HG03060 (cell line): Measurements from ENCODE around the gene ZNF394.
"Not testable (repeated sequence)": the region's sequence is repeated elsewhere in the genome, so short reads cannot be mapped to it uniquely, and the experiment has no call there.

Source experiments
- ATAC-seq: cut with Tn5 transposase; IDR thresholded peaks from one replicate; pipeline ENCODE4 v1.9.1; 2021; ENCODE audit warnings: low read depth, moderate number of reproducible peaks; ENCODE audit not compliant: unreplicated experiment

Gene ZNF394

GRCh38 chr7:99499721-99500636, at the start of gene ZNF394:
Gene ZNF394, minus strand, starts transcription at chr7:99500281. Its CDS starts 188 bp downstream, at chr7:99500093.
- no peak for ATAC-seq

GRCh38 chr7:99549545-99549944, 49.5 kb upstream of the ZNF394 start:
- not testable (repeated sequence) for ATAC-seq

GRCh38 chr7:99545308-99545707, 45.2 kb upstream of the ZNF394 start:
- ATAC-seq: not testable (repeated sequence)

- ATAC-seq: no peak
Measured at GRCh38 chr7:99543916-99544315, 43.8 kb upstream of the ZNF394 start.

- ATAC-seq: no peak
Measured at GRCh38 chr7:99543081-99543671, 43.1 kb upstream of the ZNF394 start.

GRCh38 chr7:99541212-99541611, 41.1 kb upstream of the ZNF394 start:
- no peak for ATAC-seq

GRCh38 chr7:99540542-99540941, 40.5 kb upstream of the ZNF394 start:
- no peak for ATAC-seq

GRCh38 chr7:99539213-99539811, 39.2 kb upstream of the ZNF394 start:
- ATAC-seq: no peak

GRCh38 chr7:99535667-99536066, 35.6 kb upstream of the ZNF394 start:
- no peak for ATAC-seq

GRCh38 chr7:99531354-99531765, 31.3 kb upstream of the ZNF394 start:
- ATAC-seq: no peak

- ATAC-seq: no peak
Measured at GRCh38 chr7:99525713-99526440, 25.8 kb upstream of the ZNF394 start.

- ATAC-seq: no peak
Measured at GRCh38 chr7:99521399-99521798, 21.3 kb upstream of the ZNF394 start.

- ATAC-seq: no peak
Measured at GRCh38 chr7:99514050-99514449, 14.0 kb upstream of the ZNF394 start.

GRCh38 chr7:99505324-99505662, 5.2 kb upstream of the ZNF394 start:
- no peak for ATAC-seq

- peak; percentile 48 for ATAC-seq
Measured at GRCh38 chr7:99504603-99505323, 4.7 kb upstream of the ZNF394 start, which contains the start of gene ZKSCAN5. Gene ZKSCAN5, plus strand, starts transcription at chr7:99504662. Its CDS starts 1,383 bp downstream, at chr7:99506045.

GRCh38 chr7:99504281-99504602, 4.2 kb upstream of the ZNF394 start:
- no peak for ATAC-seq

- ATAC-seq: not testable (repeated sequence)
Measured at GRCh38 chr7:99501236-99501635, 1.2 kb upstream of the ZNF394 start.

- ATAC-seq: no peak
Measured at GRCh38 chr7:99500637-99501009, 542 bp upstream of the ZNF394 start.

- no peak for ATAC-seq
Measured at GRCh38 chr7:99499371-99499720, 735 bp downstream of the ZNF394 start.

GRCh38 chr7:99498546-99498944, 1.5 kb downstream of the ZNF394 start:
- ATAC-seq: no peak
